Measurements from ENCODE around the gene EMILIN1.

EMILIN1 gene

GRCh38 chr2:27082773-27083409 lies 4.5 kb downstream of the EMILIN1 start:
- H3K36me3 ChIP-seq (ENCODE audit: insufficient read depth, low read length), result no peaks in the 10 kb centered on the region
- peaks cover 24% of the 10 kb centered on the region for H3K27me3 ChIP-seq (ENCODE audit: insufficient read depth, low read length)
- peaks cover 9% of the 10 kb centered on the region; the same call in 1 of the 2 replicates for H3K4me1 ChIP-seq (ENCODE audit: insufficient read depth, low read length)
- no peak overlapping the region for H3K9ac ChIP-seq (ENCODE audit: low read depth, low read length)
- H3K9me3 ChIP-seq (ENCODE audit: insufficient read depth, low read depth, low read length), result no peaks in the 10 kb centered on the region
- H3K27ac ChIP-seq (ENCODE audit: low read depth, low read length), result no peak overlapping the region
- H3K4me3 ChIP-seq (ENCODE audit: low read length), result no peak overlapping the region
- 92% methylated on average over 27 of the region's 27 CpGs for WGBS

- no peak overlapping the region for H3K9ac ChIP-seq (ENCODE audit: low read depth, low read length)
- H3K9me3 ChIP-seq (ENCODE audit: insufficient read depth, low read depth, low read length), result no peaks in the 10 kb centered on the region
- 93% methylated on average over 20 of the region's 20 CpGs for WGBS
- peaks cover 7% of the 10 kb centered on the region; the same call in 1 of the 2 replicates for H3K4me1 ChIP-seq (ENCODE audit: insufficient read depth, low read length)
- no peak overlapping the region for H3K27ac ChIP-seq (ENCODE audit: low read depth, low read length)
- H3K4me3 ChIP-seq (ENCODE audit: low read length), result no peak overlapping the region
- peaks cover 24% of the 10 kb centered on the region for H3K27me3 ChIP-seq (ENCODE audit: insufficient read depth, low read length)
- H3K36me3 ChIP-seq (ENCODE audit: insufficient read depth, low read length), result no peaks in the 10 kb centered on the region
These were observed 5.2 kb downstream of the EMILIN1 start for GRCh38 chr2:27083410-27084296.

GRCh38 chr2:27084297-27085061 lies 6.1 kb downstream of the EMILIN1 start:
- no peaks in the 10 kb centered on the region for H3K36me3 ChIP-seq (ENCODE audit: insufficient read depth, low read length)
- no peak overlapping the region for H3K4me3 ChIP-seq (ENCODE audit: low read length)
- no peaks in the 10 kb centered on the region for H3K9me3 ChIP-seq (ENCODE audit: insufficient read depth, low read depth, low read length)
- no peak overlapping the region for H3K27ac ChIP-seq (ENCODE audit: low read depth, low read length)
- 0 out of 2 replicates have a peak, but pooled peaks cover 5% of the 10 kb centered on the region for H3K4me1 ChIP-seq (ENCODE audit: insufficient read depth, low read length)
- H3K9ac ChIP-seq (ENCODE audit: low read depth, low read length), result no peak overlapping the region
- H3K27me3 ChIP-seq (ENCODE audit: insufficient read depth, low read length), result peaks cover 24% of the 10 kb centered on the region
- WGBS, result 76% methylated on average over 6 of the region's 6 CpGs

- H3K4me1 ChIP-seq (ENCODE audit: insufficient read depth, low read length), result 0 out of 2 replicates have a peak, but pooled peaks cover 5% of the 10 kb centered on the region
- H3K27ac ChIP-seq (ENCODE audit: low read depth, low read length), result no peak overlapping the region
- peak overlapping the region; percentile 82 for H3K9ac ChIP-seq (ENCODE audit: low read depth, low read length)
- WGBS, result 61% methylated on average over 10 of the region's 10 CpGs
- H3K36me3 ChIP-seq (ENCODE audit: insufficient read depth, low read length), result no peaks in the 10 kb centered on the region
- peaks cover 24% of the 10 kb centered on the region for H3K27me3 ChIP-seq (ENCODE audit: insufficient read depth, low read length)
- peak overlapping the region; percentile 73 for H3K4me3 ChIP-seq (ENCODE audit: low read length)
- H3K9me3 ChIP-seq (ENCODE audit: insufficient read depth, low read depth, low read length), result no peaks in the 10 kb centered on the region
These were observed 6.8 kb downstream of the EMILIN1 start for GRCh38 chr2:27085062-27085672.

- peak overlapping the region; percentile 52; the same call in 1 of the 2 replicates for H3K27ac ChIP-seq (ENCODE audit: low read depth, low read length)
- WGBS, result 1% methylated on average over 38 of the region's 38 CpGs
- peaks cover 24% of the 10 kb centered on the region for H3K27me3 ChIP-seq (ENCODE audit: insufficient read depth, low read length)
- no peaks in the 10 kb centered on the region for H3K9me3 ChIP-seq (ENCODE audit: insufficient read depth, low read depth, low read length)
- H3K36me3 ChIP-seq (ENCODE audit: insufficient read depth, low read length), result no peaks in the 10 kb centered on the region
- H3K4me3 ChIP-seq (ENCODE audit: low read length), result peak overlapping the region; percentile 73
- 0 out of 2 replicates have a peak, but pooled peaks cover 5% of the 10 kb centered on the region for H3K4me1 ChIP-seq (ENCODE audit: insufficient read depth, low read length)
- H3K9ac ChIP-seq (ENCODE audit: low read depth, low read length), result peak overlapping the region; percentile 82
These were observed 7.3 kb downstream of the EMILIN1 start for GRCh38 chr2:27085673-27086089.

- peak overlapping the region; percentile 82 for H3K9ac ChIP-seq (ENCODE audit: low read depth, low read length)
- no peaks in the 10 kb centered on the region for H3K36me3 ChIP-seq (ENCODE audit: insufficient read depth, low read length)
- H3K4me1 ChIP-seq (ENCODE audit: insufficient read depth, low read length), result 0 out of 2 replicates have a peak, but pooled peaks cover 5% of the 10 kb centered on the region
- H3K4me3 ChIP-seq (ENCODE audit: low read length), result peak overlapping the region; percentile 80
- H3K27ac ChIP-seq (ENCODE audit: low read depth, low read length), result peak overlapping the region; percentile 52
- peaks cover 24% of the 10 kb centered on the region for H3K27me3 ChIP-seq (ENCODE audit: insufficient read depth, low read length)
- WGBS, result under 1% methylated on average over 81 of the region's 81 CpGs
- no peaks in the 10 kb centered on the region for H3K9me3 ChIP-seq (ENCODE audit: insufficient read depth, low read depth, low read length)
These were observed 7.8 kb downstream of the EMILIN1 start for GRCh38 chr2:27086090-27086723.

GRCh38 chr2:27086724-27087593 lies 8.5 kb downstream of the EMILIN1 start, which contains the start of gene KHK:
Gene KHK (plus strand): TSS chr2:27086772. CDS start chr2:27087260, 488 bp downstream.
- H3K9ac ChIP-seq (ENCODE audit: low read depth, low read length), result peak within 1 kb of the TSS; percentile 82
- peak within 1 kb of the TSS; percentile 80 for H3K4me3 ChIP-seq (ENCODE audit: low read length)
- WGBS, result 10% methylated on average over 54 of the region's 54 CpGs
- H3K36me3 ChIP-seq (ENCODE audit: insufficient read depth, low read length), result no peaks in the 10 kb centered on the region
- H3K4me1 ChIP-seq (ENCODE audit: insufficient read depth, low read length), result 0 out of 2 replicates have a peak, but pooled peaks cover 5% of the 10 kb centered on the region
- peak within 1 kb of the TSS; percentile 52 for H3K27ac ChIP-seq (ENCODE audit: low read depth, low read length)
- peaks cover 24% of the 10 kb centered on the region for H3K27me3 ChIP-seq (ENCODE audit: insufficient read depth, low read length)
- no peaks in the 10 kb centered on the region for H3K9me3 ChIP-seq (ENCODE audit: insufficient read depth, low read depth, low read length)

GRCh38 chr2:27087823-27088410 lies 9.5 kb downstream of the EMILIN1 start:
- Histone ChIP-seq H3K9ac (ENCODE audit: low read depth, low read length) (no peak overlapping the region), H3K4me3 (ENCODE audit: low read length) (no peak overlapping the region), H3K9me3 (ENCODE audit: insufficient read depth, low read depth, low read length) (no peaks in the 10 kb centered on the region), H3K27ac (ENCODE audit: low read depth, low read length) (no peak overlapping the region), H3K27me3 (ENCODE audit: insufficient read depth, low read length) (peaks cover 24% of the 10 kb centered on the region), H3K36me3 (ENCODE audit: insufficient read depth, low read length) (no peaks in the 10 kb centered on the region), H3K4me1 (ENCODE audit: insufficient read depth, low read length) (0 out of 2 replicates have a peak, but pooled peaks cover 5% of the 10 kb centered on the region)
- 92% methylated on average over 5 of the region's 5 CpGs for WGBS

- no peak overlapping the region for H3K27ac ChIP-seq (ENCODE audit: low read depth, low read length)
- H3K4me3 ChIP-seq (ENCODE audit: low read length), result no peak overlapping the region
- no peak overlapping the region for H3K9ac ChIP-seq (ENCODE audit: low read depth, low read length)
- no peaks in the 10 kb centered on the region for H3K36me3 ChIP-seq (ENCODE audit: insufficient read depth, low read length)
- H3K9me3 ChIP-seq (ENCODE audit: insufficient read depth, low read depth, low read length), result no peaks in the 10 kb centered on the region
- 90% methylated on average over 6 of the region's 6 CpGs for WGBS
- peaks cover 24% of the 10 kb centered on the region for H3K27me3 ChIP-seq (ENCODE audit: insufficient read depth, low read length)
- H3K4me1 ChIP-seq (ENCODE audit: insufficient read depth, low read length), result 0 out of 2 replicates have a peak, but pooled peaks cover 5% of the 10 kb centered on the region
These were observed 10.2 kb downstream of the EMILIN1 start for GRCh38 chr2:27088634-27089033.
